B cell (primary cell): Measurements from ENCODE around the gene SPAG7.

Source experiments
- EZH2 ChIP-seq: IDR thresholded peaks from 2 replicates; pipeline ENCODE4 v1.6.1; 2012; ENCODE audit warnings: borderline replicate concordance, low read depth, mild to moderate bottlenecking, moderate library complexity, low read length; ENCODE audit not compliant: insufficient read depth, poor library complexity, severe bottlenecking
- TF ChIP-seq, protein P1 (sequence below): fragments of 200-600 bp; IDR thresholded peaks from one replicate; pipeline ENCODE4 v1.8.0; 2022; ENCODE audit warnings: antibody characterized with exemption, mild to moderate bottlenecking

DNA sequence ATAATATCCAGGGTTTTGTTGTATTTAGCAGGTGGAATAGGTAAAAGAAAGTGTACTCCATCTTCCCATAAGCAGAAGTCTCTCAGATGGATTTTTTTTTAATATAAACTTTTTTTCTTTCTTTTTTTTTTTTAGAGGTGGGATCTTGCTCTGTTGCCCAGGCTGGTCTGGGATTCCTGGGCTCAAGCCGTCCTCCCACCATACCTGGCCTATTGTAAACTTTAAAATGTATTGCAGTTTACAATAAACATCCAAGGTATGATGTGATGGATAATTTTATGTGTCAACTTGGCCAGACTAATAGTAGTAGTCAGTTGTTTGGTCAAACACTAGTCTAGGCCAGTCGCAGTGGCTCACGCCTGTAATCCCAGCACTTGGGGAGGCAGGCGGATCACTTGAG is 46.3 kb downstream of the SPAG7 start:
- no peak for TF ChIP-seq EZH2
- TF ChIP-seq, protein P1, sequence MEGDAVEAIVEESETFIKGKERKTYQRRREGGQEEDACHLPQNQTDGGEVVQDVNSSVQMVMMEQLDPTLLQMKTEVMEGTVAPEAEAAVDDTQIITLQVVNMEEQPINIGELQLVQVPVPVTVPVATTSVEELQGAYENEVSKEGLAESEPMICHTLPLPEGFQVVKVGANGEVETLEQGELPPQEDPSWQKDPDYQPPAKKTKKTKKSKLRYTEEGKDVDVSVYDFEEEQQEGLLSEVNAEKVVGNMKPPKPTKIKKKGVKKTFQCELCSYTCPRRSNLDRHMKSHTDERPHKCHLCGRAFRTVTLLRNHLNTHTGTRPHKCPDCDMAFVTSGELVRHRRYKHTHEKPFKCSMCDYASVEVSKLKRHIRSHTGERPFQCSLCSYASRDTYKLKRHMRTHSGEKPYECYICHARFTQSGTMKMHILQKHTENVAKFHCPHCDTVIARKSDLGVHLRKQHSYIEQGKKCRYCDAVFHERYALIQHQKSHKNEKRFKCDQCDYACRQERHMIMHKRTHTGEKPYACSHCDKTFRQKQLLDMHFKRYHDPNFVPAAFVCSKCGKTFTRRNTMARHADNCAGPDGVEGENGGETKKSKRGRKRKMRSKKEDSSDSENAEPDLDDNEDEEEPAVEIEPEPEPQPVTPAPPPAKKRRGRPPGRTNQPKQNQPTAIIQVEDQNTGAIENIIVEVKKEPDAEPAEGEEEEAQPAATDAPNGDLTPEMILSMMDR, result no peak
